Activated CD4-positive, alpha-beta T cell treated with anti-CD3 and anti-CD28 coated beads, Interleukin-2, amount 10 ng/mL, durations not matched to agents 24 days and 14 days (primary cell): ENCODE measurements around the gene TSPAN18. TPM values are rescaled to one million over a fixed set of nuclear protein-coding genes. Genes with fewer than 3 reads are reported as not detected.

Experiments
- DNase-seq: peaks from one replicate; pipeline ENCODE4 v3.0.0; 2022
- H3K27ac Mint-ChIP-seq: one replicate; pipeline ENCODE4 v1.8.0; 2022; ENCODE audit warnings: mild to moderate bottlenecking, mixed read lengths
- H3K27me3 Mint-ChIP-seq: one replicate; pipeline ENCODE4 v1.8.0; 2022; ENCODE audit warnings: mixed read lengths
- H3K36me3 Mint-ChIP-seq: one replicate; pipeline ENCODE4 v1.8.0; 2022; ENCODE audit warnings: low read depth, mild to moderate bottlenecking, mixed read lengths
- H3K4me1 Mint-ChIP-seq: one replicate; pipeline ENCODE4 v1.8.0; 2021; ENCODE audit warnings: mixed read lengths
- H3K4me3 Mint-ChIP-seq: one replicate; pipeline ENCODE4 v1.8.0; 2022; ENCODE audit warnings: mild to moderate bottlenecking, moderate library complexity, mixed read lengths
- H3K9me3 Mint-ChIP-seq: one replicate; pipeline ENCODE4 v1.8.0; 2021; ENCODE audit warnings: mixed read lengths
- intact Hi-C: fragments of 100-400 bp; cut with micrococcal nuclease; formaldehyde crosslinking; loops from one replicate; pipeline ENCODE4 v1.15.1; 2023
- total RNA-seq: library from RNA; stranded (reverse); gene quantifications from 2 replicates; pipeline ENCODE4 v1.2.3, GENCODE V29; 2022

TSPAN18 gene
- total RNA-seq, 1 donor from 2014 or later, result 1.4 TPM

DNA sequence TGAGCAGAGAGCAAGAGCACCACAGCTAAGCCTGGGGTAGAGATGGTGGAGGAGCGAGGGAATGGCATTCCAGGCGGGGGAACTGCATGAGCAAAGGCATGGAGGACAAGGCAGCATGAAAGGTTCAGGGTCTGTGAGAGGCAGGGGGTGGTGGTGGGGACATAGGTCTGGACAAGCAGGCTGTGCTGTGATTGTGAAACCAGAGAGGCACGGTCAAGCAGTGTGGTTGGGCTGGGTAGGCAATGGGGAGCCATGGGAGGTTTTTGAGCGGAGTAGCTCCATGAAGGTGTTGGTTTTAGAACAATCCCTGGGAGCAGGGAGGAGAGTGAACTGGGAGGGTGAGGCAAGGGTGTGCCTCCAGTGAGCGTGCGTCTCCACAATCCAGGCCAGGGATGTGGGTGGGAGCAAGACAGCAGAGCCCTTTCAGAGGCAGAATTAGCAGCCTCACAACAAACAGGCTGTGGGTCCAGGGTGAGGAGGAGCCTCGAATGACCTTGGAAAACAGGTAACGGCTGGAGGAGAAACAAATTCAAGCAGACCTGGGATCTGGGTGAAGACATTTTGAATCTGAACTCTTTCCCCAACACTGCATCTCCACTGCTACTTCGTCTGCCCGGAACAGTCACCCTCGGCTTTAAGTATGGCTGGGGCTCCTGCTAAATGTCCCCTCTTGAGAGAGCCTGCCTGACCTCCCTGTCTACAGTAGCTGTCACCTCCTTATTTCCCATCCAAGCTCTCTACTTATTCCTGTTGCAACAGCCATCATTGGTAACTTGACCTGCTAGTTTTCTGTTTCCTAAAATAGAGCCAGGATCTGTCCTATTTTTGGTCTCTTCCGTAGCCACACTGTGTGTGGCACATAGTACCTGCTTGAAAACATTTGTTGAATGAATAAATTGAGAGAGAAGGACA, 27.0 kb upstream of the TSPAN18 start:
- no peaks in the 10 kb centered on the region for H3K36me3 Mint-ChIP-seq
- peaks cover under 1% of the 10 kb centered on the region for H3K4me1 Mint-ChIP-seq
- intact Hi-C loops, result no loop called here
- no peak overlapping the region for H3K27ac Mint-ChIP-seq
- peaks cover 5% of the 10 kb centered on the region for H3K9me3 Mint-ChIP-seq
- DNase-seq, result no peak
- H3K4me3 Mint-ChIP-seq, result no peak overlapping the region
- H3K27me3 Mint-ChIP-seq, result peaks cover 17% of the 10 kb centered on the region

DNA sequence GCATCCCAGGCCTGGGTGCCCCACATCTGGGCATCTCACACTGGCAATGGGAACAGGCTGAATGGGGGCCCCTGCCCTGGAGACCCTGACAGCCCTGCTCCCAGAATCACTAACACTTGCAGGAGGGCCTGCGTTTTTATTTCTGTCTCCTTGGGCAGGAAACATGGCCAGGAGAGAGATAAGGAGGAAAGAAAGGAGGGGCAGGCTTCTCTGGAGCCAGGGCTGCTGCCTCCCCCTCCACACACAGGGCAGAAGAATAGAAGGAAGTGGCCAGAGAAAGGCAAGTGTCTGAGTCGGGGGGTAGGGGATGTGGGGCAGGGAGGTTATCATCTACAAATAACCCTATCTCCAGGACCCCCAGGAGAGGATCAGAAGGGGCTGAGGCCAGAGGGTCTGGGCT, 25.5 kb upstream of the TSPAN18 start:
- H3K4me1 Mint-ChIP-seq, result no peaks in the 10 kb centered on the region
- no peak for DNase-seq
- H3K9me3 Mint-ChIP-seq, result peaks cover 5% of the 10 kb centered on the region
- peaks cover 19% of the 10 kb centered on the region for H3K27me3 Mint-ChIP-seq
- no peaks in the 10 kb centered on the region for H3K36me3 Mint-ChIP-seq
- no peak overlapping the region for H3K4me3 Mint-ChIP-seq
- intact Hi-C loops, result no loop called here
- H3K27ac Mint-ChIP-seq, result no peak overlapping the region

GRCh38 chr11:44702889-44703288, 23.9 kb upstream of the TSPAN18 start:
- intact Hi-C loops, result no loop called here
- peaks cover 5% of the 10 kb centered on the region for H3K9me3 Mint-ChIP-seq
- no peaks in the 10 kb centered on the region for H3K36me3 Mint-ChIP-seq
- peaks cover 19% of the 10 kb centered on the region for H3K27me3 Mint-ChIP-seq
- no peaks in the 10 kb centered on the region for H3K4me1 Mint-ChIP-seq
- H3K4me3 Mint-ChIP-seq, result no peak overlapping the region
- no peak for DNase-seq
- no peak overlapping the region for H3K27ac Mint-ChIP-seq

DNA sequence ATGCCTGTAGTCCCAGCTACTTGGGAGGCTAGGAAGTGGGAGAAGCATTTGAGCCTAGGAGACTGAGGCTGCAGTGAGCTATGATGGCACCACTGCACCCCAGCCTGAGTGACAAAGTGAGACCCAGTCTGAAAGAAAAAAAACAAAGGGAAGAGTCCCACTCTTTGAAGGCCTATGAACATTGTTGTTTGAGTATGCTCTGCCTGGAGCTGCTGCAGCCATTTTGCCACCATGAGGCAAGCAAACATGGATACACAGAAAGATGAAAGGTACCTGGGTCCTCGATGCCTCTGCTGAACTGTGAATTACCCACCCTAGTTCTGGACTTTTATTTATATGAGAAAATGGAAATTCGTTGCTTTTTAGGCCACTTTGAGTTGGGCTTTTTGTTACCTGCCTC, 19.7 kb upstream of the TSPAN18 start:
- H3K4me1 Mint-ChIP-seq, result peaks cover 12% of the 10 kb centered on the region
- H3K27me3 Mint-ChIP-seq, result peaks cover 15% of the 10 kb centered on the region
- intact Hi-C loops, result no loop called here
- DNase-seq, result no peak
- no peak overlapping the region for H3K4me3 Mint-ChIP-seq
- peaks cover 11% of the 10 kb centered on the region for H3K9me3 Mint-ChIP-seq
- H3K36me3 Mint-ChIP-seq, result no peaks in the 10 kb centered on the region
- H3K27ac Mint-ChIP-seq, result no peak overlapping the region

DNA sequence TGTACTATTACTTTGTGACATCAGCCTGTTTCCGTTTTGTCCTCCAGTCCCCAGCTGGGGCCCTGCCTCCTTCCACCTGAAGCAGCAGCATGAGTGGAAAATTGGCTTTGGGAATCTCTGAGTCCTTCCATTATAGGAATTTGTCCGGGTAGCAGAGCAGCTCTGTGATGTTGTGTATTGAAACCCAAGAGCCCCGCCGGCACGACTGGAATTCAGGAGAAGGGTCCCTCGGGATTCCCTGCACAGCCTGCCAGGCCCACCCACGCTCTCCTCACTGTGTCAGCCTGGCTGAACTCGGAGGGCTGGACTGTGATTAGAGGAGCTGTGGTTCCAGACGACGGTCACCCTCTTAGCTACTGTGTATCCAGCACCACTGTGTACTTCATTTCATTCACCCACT, 18.8 kb upstream of the TSPAN18 start:
- intact Hi-C loops, result no loop called here
- Mint-ChIP-seq H3K27me3 (peaks cover 16% of the 10 kb centered on the region), H3K9me3 (peaks cover 11% of the 10 kb centered on the region), H3K4me1 (peaks cover 12% of the 10 kb centered on the region), H3K27ac (no peak overlapping the region), H3K36me3 (no peaks in the 10 kb centered on the region), H3K4me3 (no peak overlapping the region)
- DNase-seq, result no peak

DNA sequence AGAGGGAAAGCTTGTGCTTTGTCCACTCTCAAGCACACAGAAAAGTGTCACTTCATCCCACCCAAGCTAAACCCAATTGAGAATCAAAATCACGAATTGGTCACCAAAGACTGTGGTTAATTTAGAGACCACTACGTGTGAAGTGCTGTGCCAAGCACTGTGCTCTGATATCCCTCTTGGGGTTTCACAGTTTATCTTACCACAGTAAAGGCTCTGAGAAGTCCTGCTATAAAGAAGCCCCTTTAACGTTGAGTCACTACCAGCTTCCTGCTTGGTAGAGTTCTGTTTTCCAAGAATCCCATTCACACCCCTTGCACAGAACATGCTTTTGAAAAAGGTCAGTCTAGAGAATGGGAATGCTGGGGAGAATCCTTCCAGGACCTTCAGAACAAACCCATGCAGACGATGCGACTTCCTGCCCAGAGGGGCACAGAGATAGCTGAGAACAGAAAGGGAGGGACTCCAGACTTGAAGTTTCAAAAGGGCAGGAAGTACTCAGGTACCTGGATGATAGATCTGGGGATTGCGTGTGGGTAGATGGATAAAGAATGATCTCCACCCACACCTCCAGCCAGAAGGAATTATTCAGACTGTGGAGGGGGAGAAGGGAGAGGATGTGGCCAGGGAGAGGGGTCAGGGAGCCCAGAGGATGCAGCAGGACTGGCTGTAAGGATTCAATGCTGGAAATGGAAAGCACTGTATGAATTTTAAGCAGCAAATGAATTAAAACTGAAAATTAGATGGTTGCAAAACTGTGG, 18.1 kb upstream of the TSPAN18 start:
- Mint-ChIP-seq H3K9me3 (peaks cover 10% of the 10 kb centered on the region), H3K4me1 (peaks cover 12% of the 10 kb centered on the region), H3K36me3 (no peaks in the 10 kb centered on the region), H3K4me3 (no peak overlapping the region), H3K27me3 (peaks cover 16% of the 10 kb centered on the region), H3K27ac (no peak overlapping the region)
- DNase-seq, result no peak
- intact Hi-C loops, result no loop called here

- Mint-ChIP-seq H3K4me3 (no peak overlapping the region), H3K9me3 (peaks cover 5% of the 10 kb centered on the region), H3K36me3 (no peaks in the 10 kb centered on the region), H3K27me3 (peaks cover 16% of the 10 kb centered on the region), H3K4me1 (peaks cover 12% of the 10 kb centered on the region), H3K27ac (no peak overlapping the region)
- no peak for DNase-seq
- intact Hi-C loops, result no loop called here
Observed at GRCh38 chr11:44709281-44709562, 17.5 kb upstream of the TSPAN18 start.

DNA sequence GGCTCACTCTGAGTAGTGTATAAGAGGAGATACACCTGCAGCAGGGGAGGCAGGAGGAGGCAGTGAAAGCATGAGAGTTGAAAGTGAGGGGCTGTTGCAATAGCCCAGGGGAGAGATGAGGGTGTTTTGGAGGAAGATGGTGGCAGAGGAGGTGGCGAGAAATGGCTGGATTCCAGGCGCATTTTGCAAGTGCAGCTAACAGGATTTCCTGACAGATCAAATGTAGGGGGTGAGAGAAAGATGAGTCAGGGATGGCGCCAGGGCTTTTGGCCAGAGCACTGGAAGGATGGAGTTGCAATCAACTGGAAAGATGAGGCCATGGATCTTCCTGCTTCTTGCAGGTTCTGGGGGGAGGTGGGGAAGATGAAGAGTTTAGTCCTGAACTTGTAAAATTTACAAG, 16.8 kb upstream of the TSPAN18 start:
- intact Hi-C loops, result no loop called here
- DNase-seq, result no peak
- Mint-ChIP-seq H3K4me3 (no peak overlapping the region), H3K27ac (no peak overlapping the region), H3K4me1 (peaks cover 12% of the 10 kb centered on the region), H3K9me3 (peaks cover 8% of the 10 kb centered on the region), H3K36me3 (no peaks in the 10 kb centered on the region), H3K27me3 (peaks cover 16% of the 10 kb centered on the region)

DNA sequence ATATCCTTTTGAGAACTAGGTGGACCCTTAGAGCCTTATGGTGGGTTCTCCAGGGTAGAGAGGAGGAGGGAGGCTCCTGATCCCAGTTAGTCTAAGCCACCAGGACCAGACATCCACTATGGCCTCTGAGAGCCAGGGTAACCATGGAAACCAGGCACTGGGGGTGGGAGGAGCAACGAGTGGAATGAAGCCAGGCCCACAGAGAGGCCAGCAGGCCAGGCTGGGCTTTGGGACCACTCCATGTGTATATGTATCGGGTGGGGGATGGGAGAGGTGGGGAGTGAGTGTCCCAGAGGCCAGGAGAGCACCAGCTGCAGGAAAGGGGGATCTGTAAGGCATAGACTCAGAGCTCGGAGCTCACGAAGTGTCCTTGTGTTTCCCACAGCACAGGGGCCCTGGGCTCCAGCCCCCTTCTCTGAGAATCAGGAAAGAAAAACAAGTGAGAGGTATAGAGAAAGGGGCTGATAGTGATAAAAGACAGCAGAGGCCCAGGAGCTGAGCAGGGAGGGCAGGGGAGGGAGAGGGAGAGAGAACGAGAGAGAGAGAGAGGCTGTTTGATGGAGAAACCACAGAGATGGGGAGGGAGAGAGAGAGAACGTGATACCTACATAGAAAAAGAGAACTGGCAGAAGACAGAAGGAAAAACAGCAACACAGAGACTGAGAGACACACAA, 15.5 kb upstream of the TSPAN18 start:
- no peak overlapping the region for H3K4me3 Mint-ChIP-seq
- H3K9me3 Mint-ChIP-seq, result peaks cover 10% of the 10 kb centered on the region
- intact Hi-C loops, result no loop called here
- H3K36me3 Mint-ChIP-seq, result no peaks in the 10 kb centered on the region
- H3K27me3 Mint-ChIP-seq, result peaks cover 15% of the 10 kb centered on the region
- no peak for DNase-seq
- H3K4me1 Mint-ChIP-seq, result peaks cover 12% of the 10 kb centered on the region
- H3K27ac Mint-ChIP-seq, result no peak overlapping the region

DNA sequence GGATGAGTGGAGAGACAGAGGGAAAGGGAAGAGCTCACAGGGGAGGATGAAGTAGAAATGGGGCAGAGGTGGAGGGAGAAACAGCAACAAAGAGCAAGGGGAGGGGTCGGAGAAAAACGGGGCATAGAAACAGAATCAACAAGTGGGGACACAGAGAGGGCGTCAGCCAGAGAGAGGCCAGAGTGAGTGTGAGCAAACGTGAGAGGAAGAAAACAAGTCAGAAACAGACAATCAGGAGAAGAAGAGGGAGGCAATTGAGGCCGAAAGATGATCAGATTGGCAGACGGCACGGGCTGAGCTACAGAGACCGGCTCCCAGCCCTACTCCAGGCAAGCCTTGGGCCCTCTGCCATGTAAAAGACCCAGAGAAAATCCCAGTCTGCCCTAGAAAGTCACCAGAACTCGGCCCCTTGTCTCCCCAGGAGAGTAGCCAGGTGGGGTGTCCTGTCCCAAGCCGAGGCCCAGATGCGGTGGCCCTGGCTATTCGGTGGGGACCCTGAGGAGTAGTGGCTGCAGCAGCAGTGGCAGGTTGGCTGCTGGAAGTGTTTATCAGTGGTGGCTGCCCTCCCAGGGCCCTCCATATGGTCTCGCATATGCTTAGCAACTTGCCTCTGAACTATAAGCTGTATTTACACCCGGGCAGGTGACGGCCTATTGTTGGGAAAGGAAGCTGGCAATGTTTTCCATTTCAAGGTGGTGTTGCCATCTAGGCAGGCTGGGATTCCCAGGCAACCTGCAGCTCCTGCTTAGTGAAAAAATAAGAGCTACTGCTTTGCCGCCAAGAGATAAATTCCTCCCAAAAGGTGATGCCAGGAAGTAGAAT, 14.8 kb upstream of the TSPAN18 start:
- Mint-ChIP-seq H3K4me1 (peaks cover 12% of the 10 kb centered on the region), H3K4me3 (no peak overlapping the region), H3K27me3 (peaks cover 20% of the 10 kb centered on the region), H3K36me3 (no peaks in the 10 kb centered on the region), H3K27ac (no peak overlapping the region), H3K9me3 (peaks cover 10% of the 10 kb centered on the region)
- intact Hi-C loops, result no loop called here
- DNase-seq, result no peak

DNA sequence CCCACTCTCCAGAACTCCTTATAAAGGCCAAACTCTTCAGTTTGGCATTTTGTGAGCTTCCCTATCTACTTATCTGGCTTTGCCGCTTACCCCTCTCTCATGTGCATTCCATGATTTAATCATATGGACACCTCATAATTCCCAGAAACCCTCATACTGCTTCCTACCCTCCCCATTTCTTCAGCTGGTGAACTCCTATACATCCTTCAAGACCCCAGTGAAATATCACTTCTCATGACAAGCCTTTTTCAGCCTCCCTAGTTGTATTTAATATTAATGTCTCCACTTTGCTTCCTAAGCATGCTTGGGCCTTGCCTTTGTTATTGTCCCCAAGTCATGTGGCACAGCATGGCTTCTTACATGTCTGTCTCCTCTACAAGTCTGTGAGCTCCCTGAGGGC, 13.7 kb upstream of the TSPAN18 start:
- Mint-ChIP-seq H3K4me1 (peaks cover 12% of the 10 kb centered on the region), H3K27ac (no peak overlapping the region), H3K4me3 (no peak overlapping the region), H3K9me3 (peaks cover 10% of the 10 kb centered on the region), H3K36me3 (no peaks in the 10 kb centered on the region), H3K27me3 (peaks cover 24% of the 10 kb centered on the region)
- intact Hi-C loops, result no loop called here
- no peak for DNase-seq

GRCh38 chr11:44716256-44716655, 10.5 kb upstream of the TSPAN18 start:
- Mint-ChIP-seq H3K9me3 (peaks cover 4% of the 10 kb centered on the region), H3K4me3 (no peak overlapping the region), H3K36me3 (no peaks in the 10 kb centered on the region), H3K27ac (no peak overlapping the region), H3K4me1 (no peaks in the 10 kb centered on the region), H3K27me3 (peaks cover 34% of the 10 kb centered on the region)
- DNase-seq, result no peak
- intact Hi-C loops, result no loop called here

DNA sequence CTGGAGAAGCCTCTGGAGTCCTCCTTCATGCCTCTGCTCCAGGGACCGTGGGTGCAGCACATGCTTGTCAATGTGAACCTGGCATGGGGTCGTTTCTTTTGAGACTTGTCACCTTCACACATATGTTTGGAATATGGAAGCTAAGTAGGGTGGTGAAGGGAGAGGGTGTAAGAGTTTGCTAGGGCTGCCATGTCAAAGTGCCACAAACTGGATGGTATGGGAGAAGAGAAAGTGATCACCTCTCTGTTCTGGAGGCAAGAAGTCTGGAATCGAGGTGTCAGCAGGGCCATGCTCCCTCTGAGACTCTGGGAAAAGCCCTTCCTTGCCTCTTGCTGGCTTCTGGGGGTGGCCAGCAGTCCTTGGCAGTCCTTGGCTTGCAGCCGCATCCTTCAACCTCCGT, 8.7 kb upstream of the TSPAN18 start:
- Mint-ChIP-seq H3K27me3 (peaks cover 28% of the 10 kb centered on the region), H3K9me3 (peaks cover 4% of the 10 kb centered on the region), H3K36me3 (no peaks in the 10 kb centered on the region), H3K4me1 (no peaks in the 10 kb centered on the region), H3K27ac (no peak overlapping the region), H3K4me3 (no peak overlapping the region)
- intact Hi-C loops, result no loop called here
- no peak for DNase-seq
